Rectal smooth muscle tissue (tissue), 1 donor: Measurements from ENCODE around the gene EXOC8.

Experiments used
- H3K27ac ChIP-seq: one replicate; pipeline ENCODE4 v1.7.0; 2013; ENCODE audit warnings: low read depth, low read length, inconsistent platforms
- H3K27me3 ChIP-seq: one replicate; pipeline ENCODE4 v1.7.0; 2013; ENCODE audit warnings: low read length; ENCODE audit not compliant: control insufficient read depth, insufficient read depth
- H3K36me3 ChIP-seq: one replicate; pipeline ENCODE4 v1.7.0; 2013; ENCODE audit warnings: low read length; ENCODE audit not compliant: control insufficient read depth, insufficient read depth
- H3K4me1 ChIP-seq: one replicate; pipeline ENCODE4 v1.7.0; 2013; ENCODE audit warnings: low read length; ENCODE audit not compliant: control insufficient read depth, insufficient read depth
- H3K4me3 ChIP-seq: one replicate; pipeline ENCODE4 v1.7.0; 2013; ENCODE audit warnings: low read length
- H3K9ac ChIP-seq: one replicate; pipeline ENCODE4 v1.7.0; 2013; ENCODE audit warnings: low read length

EXOC8 gene

DNA sequence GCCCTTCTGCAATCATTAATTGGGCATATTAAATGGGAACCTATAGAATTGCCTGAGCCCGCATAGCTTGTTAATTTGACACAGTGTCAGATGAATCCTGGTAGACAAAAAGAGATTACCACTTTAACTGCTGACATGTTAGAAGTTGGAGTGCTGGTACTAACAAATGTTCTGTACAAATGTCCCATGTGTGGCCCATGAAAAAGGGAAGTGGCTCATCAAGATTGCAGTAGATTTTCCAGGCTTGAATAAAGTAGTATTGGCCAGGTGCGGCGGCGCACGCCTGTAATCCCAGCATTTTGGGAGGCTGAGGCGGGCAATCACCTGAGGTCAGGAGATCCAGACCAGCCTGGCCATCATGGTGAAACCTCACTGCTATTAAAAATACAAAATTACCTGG is 51.0 kb downstream of the EXOC8 start:
- Histone ChIP-seq H3K27ac (no peak overlapping the region), H3K4me1 (no peaks in the 10 kb centered on the region), H3K4me3 (no peak overlapping the region), H3K9ac (no peak overlapping the region), H3K27me3 (no peaks in the 10 kb centered on the region), H3K36me3 (no peaks in the 10 kb centered on the region)

GRCh38 chr1:231284441-231284840 is 53.2 kb downstream of the EXOC8 start:
- Histone ChIP-seq H3K4me1 (no peaks in the 10 kb centered on the region), H3K4me3 (no peak overlapping the region), H3K27ac (no peak overlapping the region), H3K27me3 (no peaks in the 10 kb centered on the region), H3K36me3 (no peaks in the 10 kb centered on the region), H3K9ac (no peak overlapping the region)
